ENCODE data around the gene NDUFS2.
A peak's percentile ranks its signal among the peaks of the same experiment; 100 is the strongest.
"Not testable (repeated sequence)": the region's sequence is repeated elsewhere in the genome, so short reads cannot be mapped to it uniquely, and the experiment has no call there.

Gene NDUFS2

GRCh38 chr1:161255302-161255701, 53.1 kb downstream of the NDUFS2 start:
- not testable (repeated sequence) for DNase-seq (ENCODE audit: low spot score)

- DNase-seq (ENCODE audit: low spot score): not testable (repeated sequence)
Observed at GRCh38 chr1:161255955-161256520, 53.9 kb downstream of the NDUFS2 start.

- not testable (repeated sequence) for DNase-seq (ENCODE audit: low spot score)
Observed at GRCh38 chr1:161257109-161257508, 54.9 kb downstream of the NDUFS2 start.

DNA sequence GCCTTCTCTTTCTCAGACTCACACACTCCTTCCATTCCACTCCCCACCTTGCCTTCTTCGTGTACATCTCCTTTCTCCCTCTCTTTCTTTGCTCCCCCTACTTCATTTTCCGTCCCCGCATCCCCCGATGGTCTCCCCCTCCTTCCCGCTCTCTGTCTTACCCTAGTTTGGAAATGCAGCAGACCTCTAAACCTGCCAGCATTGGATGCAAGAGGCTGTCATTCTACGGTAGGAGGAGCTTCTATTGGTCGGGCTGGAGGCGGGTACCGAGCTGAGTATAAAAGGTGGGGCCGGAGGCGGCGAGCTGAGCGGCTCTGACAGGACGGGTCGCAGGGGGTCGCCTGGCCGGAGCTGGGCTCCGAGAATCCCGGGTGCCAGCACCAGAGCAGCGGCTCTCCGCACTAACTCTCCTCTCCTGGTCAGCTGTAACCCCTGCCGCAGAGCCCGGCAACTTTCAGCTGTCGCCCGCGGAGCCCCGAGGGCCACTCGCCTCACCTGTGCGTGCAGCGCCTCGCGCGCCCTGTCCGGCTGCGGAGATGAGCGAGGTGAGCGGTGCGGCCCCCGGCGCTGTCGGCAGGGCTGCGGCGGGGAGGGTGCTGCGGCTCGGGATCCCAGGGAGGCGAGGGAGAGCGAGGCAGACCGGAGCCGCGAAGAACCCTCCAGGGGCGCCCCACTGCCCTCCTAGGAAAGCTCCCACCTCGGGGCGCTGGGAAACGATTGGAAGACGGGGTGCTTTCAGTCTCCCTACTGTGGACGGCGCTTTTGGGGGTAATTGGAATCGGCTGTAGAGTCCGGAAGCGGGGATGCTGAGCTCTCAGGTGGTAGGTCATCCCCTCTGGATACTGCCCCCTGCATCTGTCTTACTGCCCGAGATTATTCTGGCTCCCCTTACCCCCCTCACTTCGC, 56.5 kb downstream of the NDUFS2 start, which contains the start of gene PCP4L1:
TSS of gene PCP4L1 (plus strand) at position 307 of the 906 bp plus-strand sequence. CDS start at position 537, 230 bp downstream.
- peak; percentile 59 for DNase-seq (ENCODE audit: low spot score)

- DNase-seq (ENCODE audit: low spot score): no peak
Observed at GRCh38 chr1:161259345-161259702, 57.2 kb downstream of the NDUFS2 start.

DNA sequence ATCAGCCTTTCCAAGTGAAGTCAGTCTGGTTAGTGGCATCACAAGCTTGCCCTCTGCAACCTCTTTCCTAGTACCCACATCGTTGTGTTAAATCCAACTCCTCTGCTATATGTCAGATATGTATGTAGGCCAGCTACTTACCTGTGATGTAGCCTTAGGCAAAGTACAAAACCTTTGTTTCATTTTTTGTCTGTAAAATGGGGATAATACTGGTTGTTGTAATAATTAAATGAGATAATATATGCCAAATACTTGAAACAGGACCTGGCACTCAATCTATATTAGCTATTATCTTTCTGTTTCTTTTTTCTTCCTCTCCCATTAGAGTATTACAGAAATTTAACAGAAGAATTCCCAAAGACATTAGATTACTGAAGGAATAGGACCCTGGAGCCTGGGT, 57.6 kb downstream of the NDUFS2 start:
- no peak for DNase-seq (ENCODE audit: low spot score)

DNA sequence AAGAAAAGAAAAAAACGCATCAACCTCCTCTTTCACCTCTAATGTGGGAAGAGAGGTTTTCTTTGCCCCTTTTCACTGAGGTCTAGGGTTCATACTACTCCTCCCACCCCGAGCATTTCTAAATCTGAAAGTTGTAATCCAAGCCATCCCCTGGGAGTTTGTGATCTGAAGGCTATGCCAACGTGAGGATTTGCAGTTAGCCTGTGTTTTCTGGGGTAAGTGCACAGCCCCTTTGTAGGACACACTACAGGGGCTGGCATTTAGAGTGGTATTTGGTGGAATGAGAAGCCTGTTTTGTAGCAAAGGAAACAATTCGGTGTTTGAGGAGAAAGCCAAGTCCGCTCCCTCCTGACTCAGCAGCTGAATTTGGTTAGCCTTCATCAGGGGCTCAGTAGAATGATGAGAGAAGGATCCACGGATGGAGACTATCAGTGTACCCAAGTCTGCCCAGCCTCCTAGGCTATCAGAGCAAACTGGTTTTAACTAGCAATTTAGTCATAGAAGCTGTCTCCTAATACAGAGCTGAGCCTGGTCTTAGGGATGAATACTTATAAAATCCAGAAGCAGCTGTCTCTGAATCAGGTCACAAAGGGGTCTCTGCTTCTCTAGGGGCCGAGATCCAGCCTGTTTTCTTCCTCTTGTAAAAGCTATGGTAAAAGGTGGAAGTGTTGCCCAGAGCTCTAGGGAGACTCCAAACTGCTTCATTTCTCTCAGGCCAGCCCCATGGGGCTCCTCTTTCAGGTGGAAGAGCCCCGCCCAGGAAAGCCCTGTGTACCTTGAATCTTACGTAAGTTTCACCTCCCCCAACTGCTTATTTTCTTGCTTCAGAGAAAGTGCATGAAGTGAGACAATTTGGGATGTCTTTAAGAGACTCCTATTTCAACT, 58.5 kb downstream of the NDUFS2 start:
- DNase-seq (ENCODE audit: low spot score): no peak

DNA sequence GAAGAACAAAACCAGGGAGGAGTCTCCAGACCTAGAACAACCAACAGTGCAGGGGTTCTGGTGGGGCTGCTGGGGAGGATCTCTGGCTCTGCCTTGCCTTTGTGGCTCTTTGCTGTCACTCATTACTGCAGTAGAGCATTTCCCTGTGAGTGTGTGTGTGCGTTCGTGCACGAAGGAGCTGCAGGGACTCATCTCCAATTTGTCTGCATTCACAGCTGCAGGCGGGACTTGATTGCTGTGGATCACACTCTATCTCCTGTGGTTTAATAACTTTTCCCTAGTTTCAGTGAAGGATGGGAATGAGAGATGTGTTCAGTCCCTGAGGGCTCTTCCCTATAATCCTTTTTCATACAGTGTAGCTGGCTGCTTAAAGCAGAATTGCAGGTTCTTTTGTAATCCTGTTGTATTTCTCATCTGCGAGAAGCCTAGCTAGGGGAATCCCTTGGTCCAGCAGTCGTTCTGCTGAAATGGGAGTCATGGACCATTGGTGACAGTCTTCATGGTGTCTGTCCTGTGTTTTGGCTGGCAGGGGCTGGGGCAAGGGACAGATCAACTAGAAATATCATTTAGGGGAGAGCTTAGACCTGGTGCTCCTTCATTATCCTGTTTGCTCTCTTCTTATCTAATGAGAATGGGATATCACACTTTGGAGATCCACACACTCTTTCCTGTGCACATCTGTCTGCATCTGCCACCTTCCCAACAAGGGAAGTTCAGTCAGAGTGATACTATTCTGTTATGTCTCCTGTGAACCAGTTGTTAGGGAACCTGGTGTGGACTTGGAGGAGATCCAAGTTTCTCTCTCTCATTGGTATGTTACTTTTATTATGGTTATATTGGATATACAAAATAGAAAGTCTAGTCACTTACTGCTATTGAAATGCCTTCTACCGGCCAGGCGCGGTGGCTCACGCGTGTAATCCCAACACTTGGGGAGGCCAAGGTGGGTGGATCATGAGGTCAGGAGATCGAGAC, 59.4 kb downstream of the NDUFS2 start:
- no peak for DNase-seq (ENCODE audit: low spot score)
